Right lobe of liver (tissue), 6 donors: Measurements from ENCODE around the gene A2M. TPM values are rescaled to one million over a fixed set of nuclear protein-coding genes. Genes with fewer than 3 reads are reported as not detected.

ENCODE experiments used
- ATAC-seq, 4 donors: fragments of 200-7000 bp; cut with Tn5 transposase; one replicate each; pipeline ENCODE4 v1.9.1; 2020; ENCODE audit warnings: mild to moderate bottlenecking in 4 of 4, moderate library complexity in 4 of 4
- DNase-seq, 3 donors: peaks; one replicate each; pipeline ENCODE4 v3.0.0-alpha.2; 2020
- H3K27ac ChIP-seq, 3 donors: fragments of 200-600 bp; one replicate each; pipeline ENCODE4 v1.8.0; 2022
- H3K27me3 ChIP-seq, 2 donors: fragments of 200-600 bp; one replicate each; pipeline ENCODE4 v1.8.0; 2022
- H3K36me3 ChIP-seq, 4 donors: fragments of 200-600 bp; sonication (generic) in 1 of 4; one replicate each; pipeline versions ENCODE4 v1.5.1 to v1.8.0; 2017 to 2022; ENCODE audit warnings: control low read depth in 1 of 4
- H3K4me1 ChIP-seq, 4 donors: fragments of 200-600 bp; sonication (generic) in 1 of 4; one replicate each; pipeline versions ENCODE4 v1.5.1 to v1.8.0; 2017 to 2022; ENCODE audit warnings: control low read depth in 1 of 4
- H3K4me3 ChIP-seq, 3 donors: fragments of 200-600 bp; one replicate each; pipeline ENCODE4 v1.8.0; 2022
- H3K9me3 ChIP-seq, 4 donors: fragments of 200-600 bp; sonication (generic) in 1 of 4; one replicate each; pipeline versions ENCODE4 v1.5.1 to v1.8.0; 2017 to 2022; ENCODE audit warnings: control low read depth in 1 of 4
- CTCF ChIP-seq, 4 donors: fragments of 200-600 bp in 3 of 4; fragments of 450-650 bp in 1 of 4; IDR thresholded peaks; one replicate each; pipeline versions ENCODE4 v1.5.1 to v1.8.0; 2016 to 2022; ENCODE audit warnings: antibody characterized with exemption in 4 of 4, mild to moderate bottlenecking in 2 of 4
- POLR2A ChIP-seq: fragments of 450-650 bp; IDR thresholded peaks from one replicate; pipeline ENCODE4 v1.6.1; 2017; ENCODE audit warnings: antibody characterized with exemption, mild to moderate bottlenecking
- WGBS: methylation state at CpG from one replicate; pipeline ENCODE4 v1.1.6; 2018; ENCODE audit warnings: low coverage, low lambda C conversion rate; ENCODE audit not compliant: insufficient coverage; ENCODE audit errors: missing lambda C conversion rate; 5-methylcytosine and 5-hydroxymethylcytosine counted together
- intact Hi-C, 2 donors: fragments of 100-400 bp; cut with DNase I; formaldehyde crosslinking; loops; one replicate each; pipeline versions ENCODE4 v1.11.2 to v1.14.1; 2022
- total RNA-seq, 6 experiments: library from RNA; depleted of rRNA in 2 of 6; stranded (reverse); fragments of >200 nt in 2 of 6; fragmentation: NEBNext Ultra II Directional in 3 of 6; extraction: Animal tissue kit (Norgen Biotek cat#: 25700) in 3 of 6; gene quantifications; one replicate each; pipeline versions ENCODE4 v1.1.0 to v1.2.4, GENCODE V29; 2016 to 2023
- donor health status: DM: no; HTN: yes; CAD: no.
- donor health status: DM: no; HTN: no; CAD: no.
- donor health status: DM: no; HTN: no; CAD: no.
- donor health status: DM: no; HTN: yes; CAD: no.
- donor health status: DM: no; HTN: yes; CAD: no.

A2M gene
- total RNA-seq, 6 experiments from 2014 or later: 978 to 3,352 (median 2,507) TPM

GRCh38 chr12:9104767-9105423 lies 10.8 kb downstream of the A2M start:
- no peak overlapping the region for H3K4me3 ChIP-seq
- no peak for DNase-seq
- intact Hi-C loops: loop anchor here in 1 of 2 donors (10.0 kb wide), 1 partner anchor 50 kb away; no protein-coding TSS in a partner anchor
- H3K4me1 ChIP-seq: no peaks in the 10 kb centered on the region
- no peaks in the 10 kb centered on the region for H3K9me3 ChIP-seq
- TF ChIP-seq CTCF (IDR thresholded peaks at IDR 0.05) (no peak), POLR2A (peak; percentile 30)
- ATAC-seq: no peak
- peaks cover 18 to 99% (median 62%) of the 10 kb centered on the region in 4 donors for H3K36me3 ChIP-seq
- no peak overlapping the region for H3K27ac ChIP-seq
- no peaks in the 10 kb centered on the region for H3K27me3 ChIP-seq

GRCh38 chr12:9104087-9104486 lies 11.6 kb downstream of the A2M start:
- H3K27ac ChIP-seq: no peak overlapping the region
- intact Hi-C loops: loop anchor here in 1 of 2 donors (10.0 kb wide), 1 partner anchor 51 kb away; no protein-coding TSS in a partner anchor
- DNase-seq (no peak), ATAC-seq (no peak)
- H3K36me3 ChIP-seq: peaks cover 18 to 99% (median 62%) of the 10 kb centered on the region in 4 donors
- H3K4me3 ChIP-seq: no peak overlapping the region
- no peaks in the 10 kb centered on the region for H3K4me1 ChIP-seq
- H3K27me3 ChIP-seq: no peaks in the 10 kb centered on the region
- WGBS: 62% methylated on average over 4 of the region's 4 CpGs
- H3K9me3 ChIP-seq: no peaks in the 10 kb centered on the region
- TF ChIP-seq POLR2A (peak; percentile 6), CTCF (IDR thresholded peaks at IDR 0.05) (no peak)

- TF ChIP-seq CTCF (IDR thresholded peaks at IDR 0.05): no peak
- peak; percentile 28 for TF ChIP-seq POLR2A
- ATAC-seq (no peak), DNase-seq (no peak)
- Histone ChIP-seq H3K36me3 (peaks cover 20 to 99% (median 62%) of the 10 kb centered on the region in 4 donors), H3K27ac (no peak overlapping the region), H3K4me1 (no peaks in the 10 kb centered on the region), H3K4me3 (no peak overlapping the region), H3K27me3 (no peaks in the 10 kb centered on the region), H3K9me3 (no peaks in the 10 kb centered on the region)
- WGBS: 83% methylated on average over 4 of the region's 4 CpGs
- intact Hi-C loops: loop anchor here in 1 of 2 donors (10.0 kb wide), 1 partner anchor 52 kb away; no protein-coding TSS in a partner anchor
These were observed 12.5 kb downstream of the A2M start for GRCh38 chr12:9103050-9103849.

GRCh38 chr12:9101018-9101687 lies 14.6 kb downstream of the A2M start:
- H3K9me3 ChIP-seq: no peaks in the 10 kb centered on the region
- peak in 1 of 4 donors; percentile 12 for ATAC-seq
- no peak overlapping the region for H3K27ac ChIP-seq
- intact Hi-C loops: loop anchor here in 1 of 2 donors (10.0 kb wide), 1 partner anchor 54 kb away; no protein-coding TSS in a partner anchor
- H3K36me3 ChIP-seq: peaks cover 20 to 100% (median 64%) of the 10 kb centered on the region in 4 donors
- no peak for DNase-seq
- no peaks in the 10 kb centered on the region for H3K27me3 ChIP-seq
- no peak overlapping the region for H3K4me3 ChIP-seq
- 75% methylated on average over 8 of the region's 8 CpGs for whole genome bisulfite sequencing
- TF ChIP-seq POLR2A (no peak), CTCF (IDR thresholded peaks at IDR 0.05) (no peak)
- no peaks in the 10 kb centered on the region for H3K4me1 ChIP-seq
